ENCODE results near the gene MEIKIN.
"Not testable (repeated sequence)": the region's sequence is repeated elsewhere in the genome, so short reads cannot be mapped to it uniquely, and the experiment has no call there.

The MEIKIN gene

DNA sequence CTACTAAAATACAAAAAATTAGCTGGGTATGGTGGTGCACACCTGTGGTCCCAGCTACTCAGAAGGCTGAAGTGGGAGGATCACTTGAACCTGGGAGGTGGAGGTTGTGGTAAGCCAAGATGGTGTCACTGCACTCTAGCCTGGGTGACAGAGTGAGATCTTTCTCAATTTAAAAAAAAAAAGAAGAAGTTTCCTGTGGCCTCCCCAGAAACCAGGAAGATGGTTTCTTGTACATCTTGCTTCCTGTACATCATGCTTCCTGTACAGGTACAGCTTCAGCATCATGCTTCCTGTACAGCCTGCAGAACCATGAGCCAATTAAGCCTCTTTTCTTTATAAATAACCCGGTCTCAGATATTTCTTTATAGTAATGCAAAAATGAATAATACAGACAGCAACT lies 43.2 kb downstream of the MEIKIN start:
- not testable (repeated sequence) for DNase-seq

DNA sequence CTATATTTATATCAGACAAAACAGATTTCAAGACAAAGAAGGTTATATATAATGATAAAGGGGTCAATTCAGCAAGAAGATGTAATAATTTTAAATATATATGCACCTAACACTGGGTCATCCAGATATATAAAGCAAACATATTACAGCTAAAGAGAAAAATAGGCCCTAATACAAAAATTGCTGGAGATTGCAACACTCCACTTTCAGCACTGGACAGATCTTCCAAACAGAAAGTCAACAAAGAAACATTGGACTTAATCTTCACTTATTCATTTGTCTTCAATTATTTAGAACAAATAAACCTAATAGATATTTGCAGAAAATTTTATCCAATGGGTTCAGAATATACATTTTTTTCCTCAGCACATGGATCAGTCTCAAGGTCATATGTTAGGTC lies 45.8 kb downstream of the MEIKIN start:
- DNase-seq: no peak

DNA sequence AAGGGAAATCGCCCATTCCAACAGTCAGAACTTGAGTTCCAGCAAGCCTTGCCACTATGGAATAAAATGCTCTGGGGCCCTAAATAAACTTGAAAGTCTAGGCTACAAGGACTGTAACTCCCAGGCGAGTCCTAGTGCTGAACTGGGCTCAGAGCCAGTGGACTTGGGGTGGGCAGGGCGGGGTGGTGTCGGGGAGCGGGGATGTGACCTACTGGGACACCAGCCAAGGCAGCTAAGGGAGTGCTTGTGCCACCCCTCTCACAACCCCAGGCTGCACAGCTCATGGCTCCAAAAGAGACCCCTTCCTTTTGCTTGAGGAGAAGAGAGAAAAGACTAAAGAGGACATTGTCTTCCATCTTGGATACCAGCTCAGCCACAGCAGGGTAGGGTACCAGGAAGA lies 61.5 kb downstream of the MEIKIN start:
- DNase-seq: no peak

DNA sequence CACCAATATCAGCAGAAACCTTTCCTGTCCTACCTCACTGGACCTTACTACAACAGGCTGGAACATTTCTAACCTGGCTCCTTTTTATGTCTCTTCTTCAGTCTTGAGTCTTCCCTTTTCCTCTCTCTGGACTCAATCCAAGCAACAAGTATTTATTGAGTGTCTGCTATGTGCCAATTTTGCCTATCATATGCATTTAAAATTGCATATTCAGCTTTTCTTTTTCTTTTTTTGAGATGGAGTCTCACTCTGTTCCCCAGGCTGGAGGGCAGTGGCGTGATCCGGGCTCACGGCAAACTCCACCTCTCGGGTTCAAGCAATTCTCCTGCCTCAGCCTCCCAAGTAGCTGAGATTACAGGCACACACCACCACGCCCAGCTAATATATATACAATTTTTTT lies 65.8 kb downstream of the MEIKIN start:
- DNase-seq: no peak

DNA sequence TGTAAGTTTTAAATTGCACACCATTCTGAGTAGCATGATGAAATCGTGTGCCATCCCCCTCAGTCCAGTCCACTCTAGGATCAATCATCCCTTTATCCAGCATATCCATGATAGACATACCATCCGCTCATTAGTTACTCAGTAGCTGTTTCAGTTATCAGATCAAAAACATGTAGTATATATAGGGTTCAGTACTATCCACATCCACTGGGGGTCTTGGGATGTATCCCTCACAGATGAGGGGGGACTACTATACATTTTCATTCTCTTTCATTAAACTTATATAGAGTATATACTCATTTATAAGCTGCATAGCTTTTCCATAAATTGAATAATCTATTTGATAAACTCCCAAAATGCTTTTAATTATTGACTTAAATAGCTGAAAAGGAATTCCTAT lies 67.6 kb downstream of the MEIKIN start:
- DNase-seq: no peak

DNA sequence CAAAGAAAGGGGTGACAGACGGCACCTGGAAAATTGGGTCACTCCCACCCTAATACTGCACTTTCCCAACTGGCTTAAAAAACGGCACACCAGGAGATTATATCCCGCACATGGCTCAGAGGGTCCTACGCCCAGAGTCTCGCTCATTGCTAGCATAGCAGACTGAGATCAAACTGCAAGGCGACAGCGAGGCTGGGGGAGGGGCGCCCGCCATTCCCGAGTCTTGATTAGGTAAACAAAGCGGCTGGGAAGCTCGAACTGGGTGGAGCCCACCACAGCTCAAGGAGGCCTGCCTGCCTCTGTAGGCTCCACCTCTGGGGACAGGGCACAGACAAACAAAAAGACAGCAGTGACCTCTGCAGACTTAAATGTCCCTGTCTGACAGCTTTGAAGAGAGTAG lies 74.2 kb downstream of the MEIKIN start:
- DNase-seq: not testable (repeated sequence)

DNA sequence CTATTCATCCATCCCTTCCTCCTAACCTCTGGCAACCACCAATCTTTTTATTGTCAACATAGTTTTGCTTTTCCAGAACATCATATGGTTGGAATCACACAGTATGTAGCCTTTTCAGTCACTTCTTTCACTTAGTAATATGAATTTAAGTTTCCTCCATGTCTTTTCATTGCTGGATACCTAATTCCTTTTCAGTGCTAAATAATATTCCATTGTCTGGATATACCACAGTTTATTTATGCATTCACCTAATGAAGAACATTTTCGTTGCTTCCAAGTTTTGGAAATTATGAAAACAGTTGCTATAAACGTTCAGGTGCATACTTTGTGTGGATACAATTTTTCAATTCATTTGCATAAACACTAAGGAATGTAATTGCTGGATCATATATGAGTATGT lies 77.9 kb downstream of the MEIKIN start:
- no peak for DNase-seq

DNA sequence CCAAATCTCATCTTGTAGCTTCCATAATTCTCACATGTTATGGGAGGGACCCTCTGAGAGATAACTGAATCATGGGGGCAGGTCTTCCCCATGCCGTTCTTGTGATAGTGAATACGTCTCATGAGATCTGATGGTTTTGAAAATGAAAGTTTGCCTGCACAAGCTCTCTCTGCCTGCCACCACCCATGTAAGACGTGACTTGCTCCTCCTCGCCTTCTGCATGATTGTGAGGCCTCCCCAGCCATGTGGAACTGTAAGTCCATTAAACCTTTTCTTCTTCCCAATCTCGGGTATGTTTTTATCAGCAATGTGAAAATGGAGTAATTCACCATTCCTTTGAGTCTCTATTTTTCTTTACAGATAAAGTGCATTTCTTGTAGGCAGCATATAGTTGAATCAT lies 81.8 kb downstream of the MEIKIN start:
- no peak for DNase-seq

DNA sequence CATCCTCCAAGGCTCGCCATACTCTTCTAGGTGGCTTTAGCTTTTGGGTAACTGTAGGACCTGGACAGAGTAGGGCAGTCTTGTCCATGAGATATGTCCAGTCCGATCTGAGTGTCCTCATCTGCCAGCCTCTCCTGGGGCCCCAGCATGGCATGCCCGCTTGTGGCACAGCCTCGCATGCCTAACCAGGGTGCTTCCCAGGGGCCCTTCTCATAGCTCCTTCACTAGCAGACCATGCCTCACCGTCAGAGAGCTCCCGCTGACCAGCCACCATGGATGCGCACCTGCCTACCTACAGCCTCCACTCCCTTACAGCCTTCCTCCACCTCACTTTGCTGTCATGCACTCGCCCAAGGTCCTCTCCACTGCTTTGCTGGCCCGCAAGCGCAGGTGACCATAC lies 88.1 kb downstream of the MEIKIN start:
- no peak for DNase-seq

DNA sequence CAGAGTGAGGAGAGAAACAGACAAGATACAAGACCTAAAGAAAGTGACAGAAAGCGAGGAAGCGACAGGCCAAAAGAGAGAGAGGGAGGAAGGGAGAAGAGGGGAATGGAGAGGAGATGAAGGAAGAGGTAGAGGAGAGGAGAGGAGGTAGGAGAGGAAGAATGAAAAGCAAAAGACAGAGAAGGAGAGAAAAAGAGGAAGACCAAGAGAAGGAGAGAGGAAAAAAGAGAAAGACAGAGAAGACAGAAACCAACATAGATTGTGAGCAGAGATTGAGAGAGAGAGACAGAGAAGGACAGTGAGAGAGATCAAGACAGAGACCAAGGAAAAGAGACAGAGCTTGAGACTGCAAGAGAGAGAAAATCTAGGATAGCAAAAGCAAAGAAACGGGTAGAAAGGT lies 90.0 kb downstream of the MEIKIN start:
- no peak for DNase-seq

DNA sequence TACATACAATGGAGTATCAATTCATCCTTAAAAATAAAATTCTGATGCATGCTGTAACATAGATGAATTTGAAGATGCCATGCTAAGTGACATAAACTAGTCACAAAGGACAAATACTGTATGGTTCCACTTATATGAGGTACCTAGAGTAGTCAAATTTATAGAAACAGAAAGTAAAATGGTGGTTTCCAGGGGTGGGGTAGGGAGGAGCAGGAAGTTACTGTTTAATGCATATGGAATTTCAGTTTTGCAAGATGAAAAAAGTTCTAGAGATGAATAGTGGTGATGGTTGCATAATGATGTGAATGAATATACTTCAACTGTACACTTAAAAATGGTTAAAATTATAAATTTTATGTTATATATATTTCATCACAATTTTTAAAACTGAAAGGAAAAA lies 91.3 kb downstream of the MEIKIN start:
- DNase-seq: no peak

DNA sequence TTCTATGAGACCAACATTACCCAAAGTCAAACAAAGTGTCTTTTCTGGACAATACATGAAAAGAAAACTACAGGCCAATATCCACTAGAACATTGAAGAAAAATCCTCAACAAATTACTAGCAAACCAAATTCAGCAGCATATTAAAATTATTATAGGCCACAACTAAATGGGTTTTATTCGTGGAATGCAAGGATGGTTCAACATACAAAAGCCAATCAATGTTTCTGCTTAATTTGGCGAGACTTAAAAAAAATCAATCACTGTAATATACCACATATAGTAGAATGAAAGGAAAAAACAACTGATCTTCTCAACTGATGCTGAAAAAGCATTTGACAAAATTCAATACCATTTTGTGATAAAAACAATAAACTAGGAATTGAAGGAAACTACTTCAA lies 96.8 kb downstream of the MEIKIN start:
- no peak for DNase-seq

DNA sequence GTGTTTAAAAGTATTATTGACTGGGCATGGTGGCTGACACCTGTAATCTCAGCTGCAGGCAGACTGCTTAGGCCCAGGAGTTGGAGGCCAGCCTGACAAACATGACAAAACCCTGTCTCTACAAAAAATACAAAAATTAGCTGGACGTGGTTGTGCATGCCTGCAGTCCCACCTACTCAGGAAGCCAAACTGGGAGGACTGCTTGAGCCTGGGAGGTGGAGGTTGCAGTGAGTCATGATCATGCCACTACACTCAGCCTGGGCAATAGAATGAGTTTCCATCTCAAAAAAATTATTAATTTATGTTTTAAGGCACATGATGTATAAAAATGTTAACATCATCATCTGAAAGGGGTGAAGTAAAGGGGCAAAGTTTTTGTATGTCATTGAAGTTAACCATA lies 98.9 kb downstream of the MEIKIN start:
- no peak for DNase-seq

DNA sequence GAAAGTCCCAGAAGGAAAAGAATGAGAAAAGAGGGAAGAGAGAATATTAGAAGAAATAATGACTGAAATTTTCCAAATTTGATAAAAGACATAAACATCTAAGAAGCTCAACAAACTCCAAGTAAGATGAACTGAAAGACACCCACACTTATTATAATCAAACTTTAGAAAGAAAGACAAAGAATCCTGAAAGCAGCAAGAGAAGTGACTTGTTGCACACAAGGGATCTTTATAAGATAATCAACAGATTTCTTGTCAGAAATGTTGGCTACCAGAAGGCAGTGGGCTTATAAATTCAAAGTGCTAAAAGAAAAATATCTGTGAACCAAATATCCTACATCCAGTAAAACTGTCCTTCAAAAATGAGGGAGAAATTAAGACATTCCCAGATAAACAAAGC lies 99.6 kb downstream of the MEIKIN start:
- DNase-seq: no peak

DNA sequence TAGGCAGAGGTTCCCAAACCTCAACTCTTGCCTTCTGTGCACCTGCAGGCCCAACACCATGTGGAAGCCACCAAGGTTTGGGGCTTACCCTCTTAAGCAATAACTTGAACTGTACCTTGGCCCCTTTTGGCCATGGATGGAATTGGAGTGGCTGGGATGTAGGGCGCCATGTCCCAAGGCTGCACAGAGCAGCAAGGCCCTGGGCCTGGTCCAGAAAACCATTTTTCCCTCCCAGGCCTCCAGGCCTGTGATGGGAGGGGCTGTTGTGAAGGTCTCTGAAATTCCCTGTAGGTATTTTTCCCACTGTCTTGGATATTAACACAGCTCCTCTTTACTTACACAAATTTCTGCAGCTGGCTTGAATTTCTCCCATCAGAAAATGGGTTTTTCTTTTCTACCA lies 102.5 kb downstream of the MEIKIN start:
- DNase-seq: not testable (repeated sequence)

DNA sequence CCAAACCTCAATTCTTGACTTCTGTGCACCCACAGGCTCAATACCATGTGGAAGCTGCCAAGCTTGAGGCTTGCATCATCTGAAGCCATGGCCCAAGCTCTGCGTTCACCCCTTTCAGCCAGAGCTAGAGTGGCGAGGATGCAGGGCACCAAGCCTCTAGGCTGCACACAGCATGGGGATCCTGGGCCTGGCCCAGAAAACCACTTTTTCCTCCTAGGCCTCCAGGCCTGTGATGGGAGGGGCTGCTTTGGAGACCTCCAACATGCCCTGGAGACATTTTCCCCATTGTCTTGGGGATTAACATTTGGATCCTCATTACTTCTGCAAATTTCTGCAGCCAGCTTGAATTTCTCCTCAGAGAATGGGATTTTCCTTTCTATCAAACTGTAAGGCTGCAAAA lies 112.8 kb downstream of the MEIKIN start:
- DNase-seq: not testable (repeated sequence)

DNA sequence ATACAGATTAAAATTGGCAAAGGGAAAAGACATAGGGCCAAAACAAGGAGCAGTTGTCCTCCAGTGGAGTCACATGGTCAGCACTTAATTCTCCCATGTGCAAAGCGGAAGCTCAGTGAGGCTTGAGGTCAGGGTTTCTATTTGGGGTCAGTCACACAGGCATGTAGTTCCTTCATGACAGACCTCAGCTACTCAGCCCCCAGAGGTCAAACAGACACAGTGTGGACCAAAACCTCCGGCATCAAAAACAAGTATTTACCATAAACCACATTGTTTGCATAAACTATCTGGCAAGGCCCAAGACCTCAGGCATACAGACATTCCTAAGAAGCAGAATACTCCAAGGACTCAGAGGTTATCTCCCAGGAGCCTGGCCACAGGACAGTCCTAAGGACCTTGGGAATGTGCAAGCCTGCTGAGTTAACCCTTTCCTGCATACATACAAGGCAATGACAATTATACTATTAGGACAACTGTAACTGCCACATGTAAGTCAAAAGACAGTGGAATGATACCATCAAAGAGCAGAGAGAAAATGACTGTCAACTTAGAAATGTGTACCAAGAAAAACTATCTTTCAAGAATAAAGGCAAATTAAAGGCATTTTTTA lies 120.0 kb downstream of the MEIKIN start:
- DNase-seq: no peak

DNA sequence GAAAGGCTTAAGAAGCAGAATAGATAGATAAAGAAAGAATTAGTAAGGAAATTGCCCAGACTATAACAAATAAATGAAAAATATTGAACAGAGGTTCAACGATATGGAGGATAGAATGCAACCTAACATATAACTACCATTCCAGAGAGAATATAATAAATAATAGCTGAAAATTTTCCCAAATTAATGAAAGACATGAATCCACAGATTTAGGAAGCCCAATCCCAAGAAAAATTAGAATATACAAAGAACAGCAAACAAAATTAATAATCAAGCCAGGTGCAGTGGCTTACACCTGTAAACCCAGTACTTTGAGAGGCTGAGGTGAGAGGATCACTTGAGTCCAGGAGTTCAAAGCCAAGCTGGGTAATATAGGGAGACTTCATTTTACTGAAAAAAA lies 120.8 kb downstream of the MEIKIN start:
- no peak for DNase-seq

DNA sequence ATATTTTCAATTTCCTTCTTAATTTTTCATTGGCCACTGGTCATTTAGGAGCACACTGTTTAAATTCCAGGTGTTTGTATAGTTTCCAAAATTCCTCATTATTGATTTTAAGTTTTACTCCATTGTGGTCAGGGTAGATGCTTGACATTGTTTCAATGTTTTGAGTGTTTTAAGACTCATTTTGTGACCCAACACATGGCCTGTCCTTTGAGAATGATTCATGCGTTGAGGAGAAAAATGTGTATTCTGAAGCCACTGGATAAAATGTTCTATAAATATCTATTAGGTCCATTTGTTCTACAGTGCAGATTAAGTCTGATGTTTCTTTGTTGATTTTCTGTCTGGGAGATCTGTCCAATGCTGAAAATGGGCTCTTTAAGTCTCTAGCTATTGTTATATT lies 124.2 kb downstream of the MEIKIN start:
- DNase-seq: no peak

DNA sequence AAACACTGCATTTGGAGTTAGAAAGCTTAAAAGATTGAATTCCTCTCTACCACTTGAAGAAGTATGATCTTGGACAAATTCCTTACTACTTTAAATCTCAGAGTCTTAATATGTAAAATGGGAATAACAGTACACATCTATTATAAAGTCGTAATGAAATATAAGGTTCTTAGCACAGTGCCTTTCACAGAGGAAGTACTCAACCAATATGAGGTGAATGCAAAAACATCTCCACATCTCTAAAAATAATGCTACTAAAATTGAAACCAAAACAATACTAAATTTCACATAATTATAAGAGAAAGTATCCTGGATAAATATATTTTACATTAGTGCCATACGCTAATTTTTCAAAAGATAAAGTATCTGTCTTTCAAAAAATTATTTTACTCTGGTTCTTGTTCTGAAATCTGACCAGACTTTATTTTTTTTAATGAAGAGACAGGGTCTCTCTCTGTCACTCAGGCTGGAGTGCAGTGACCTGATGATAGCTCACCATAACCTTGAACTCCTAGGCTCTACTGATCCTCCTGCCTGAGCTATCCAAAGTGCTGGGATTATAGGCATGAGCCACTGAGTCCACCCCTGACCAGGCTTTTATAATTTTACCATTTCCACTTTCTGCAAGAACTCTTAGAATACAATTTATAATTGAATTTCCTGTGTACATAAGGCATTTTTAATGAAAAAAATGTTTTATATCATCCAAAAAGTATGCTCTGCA lies 127.3 kb downstream of the MEIKIN start:
- no peak for DNase-seq

DNA sequence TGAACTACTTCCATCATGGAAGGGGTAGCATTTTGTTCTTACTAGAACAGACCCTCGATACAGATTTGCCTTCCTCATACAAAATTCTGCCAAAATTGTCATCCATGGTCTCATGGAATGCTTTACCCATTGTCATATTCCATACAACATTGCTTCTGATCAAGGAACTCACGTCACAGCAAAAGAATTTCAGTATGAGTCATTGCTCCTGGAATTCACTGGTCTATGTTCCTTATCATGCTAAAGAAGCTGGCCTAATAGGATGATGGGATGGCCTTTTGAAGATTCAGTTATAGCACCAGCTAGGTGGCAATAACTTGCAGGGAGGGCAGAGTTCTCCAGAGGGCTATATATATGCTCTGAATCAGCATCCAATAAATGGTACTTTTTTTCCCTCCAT lies 130.5 kb downstream of the MEIKIN start:
- DNase-seq: no peak

DNA sequence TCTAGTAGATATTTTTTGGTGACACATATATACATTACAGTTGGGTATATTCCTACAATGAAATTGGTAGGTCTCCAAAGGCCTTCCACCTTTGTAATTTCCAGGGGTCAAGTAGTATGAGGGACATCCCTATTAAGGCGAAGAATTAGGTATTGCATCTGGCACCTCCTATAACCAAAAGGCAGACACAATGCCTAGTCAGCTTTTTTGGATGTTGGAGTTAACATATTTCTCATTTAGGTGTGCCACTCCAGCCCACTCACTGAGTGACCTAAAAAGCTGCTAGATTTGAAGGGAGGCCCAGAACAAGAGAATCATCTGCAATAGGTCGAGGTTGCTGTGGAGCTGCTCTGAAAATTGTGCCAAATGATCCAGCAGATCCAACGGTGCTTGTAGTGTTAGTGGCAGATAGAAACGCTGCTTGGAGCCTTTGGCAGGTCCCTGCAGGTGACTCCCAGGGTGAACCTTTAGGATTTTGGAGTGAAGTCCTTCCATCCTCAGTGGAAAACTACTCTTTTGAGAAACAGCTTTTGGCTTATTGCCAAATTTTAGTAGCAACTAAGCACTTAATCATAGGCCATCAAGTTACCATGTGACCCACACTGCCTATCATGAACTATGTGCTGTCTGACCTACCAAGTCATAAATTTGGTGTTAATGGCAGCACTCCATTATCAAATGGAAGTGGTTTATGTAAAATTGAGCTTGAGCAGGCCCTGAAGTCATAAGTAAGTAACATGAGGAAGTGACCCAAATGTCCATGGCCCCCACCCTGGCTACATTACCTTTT lies 132.9 kb downstream of the MEIKIN start:
- DNase-seq: no peak

DNA sequence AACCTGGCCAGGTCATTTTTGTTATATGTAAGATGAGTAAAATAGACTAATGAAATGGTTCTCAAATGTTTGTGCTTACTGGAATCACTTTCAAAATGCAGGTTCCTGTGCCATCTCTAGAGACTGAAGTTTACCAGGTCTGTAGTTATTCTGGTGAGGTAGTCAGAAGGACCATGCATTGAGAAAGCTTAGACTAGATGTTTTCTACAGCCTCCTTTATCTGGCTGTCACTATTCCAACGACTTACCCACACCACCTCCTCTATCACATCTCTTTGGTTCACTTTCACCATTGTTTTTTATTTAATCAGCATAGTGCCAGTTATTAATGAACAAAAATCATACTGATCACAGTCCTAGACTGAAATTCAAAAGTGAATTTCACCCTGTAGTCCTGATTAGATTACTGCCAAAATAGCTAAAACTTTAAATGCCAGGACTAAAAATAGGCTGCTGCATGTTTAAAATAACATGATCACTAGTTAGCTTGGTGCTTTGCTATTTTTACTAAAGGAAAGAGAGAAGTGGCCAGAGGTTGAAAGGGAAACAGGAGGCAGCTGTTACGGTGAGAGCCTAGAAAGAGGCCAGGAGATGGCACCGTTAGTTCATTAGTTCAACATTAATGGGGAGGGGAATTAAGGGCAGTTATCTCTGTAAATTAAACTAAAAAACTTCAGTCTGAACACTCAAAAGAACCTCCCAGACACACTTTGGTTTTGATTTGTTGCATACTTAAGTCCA lies 134.8 kb downstream of the MEIKIN start:
- no peak for DNase-seq

Data from NCI-H1417 treated with DMSO at 0.1 percent for 48 hours (cell line).